Natural killer cell (primary cell): Measurements from ENCODE around the gene NCBP1. TPM values are rescaled to one million over a fixed set of nuclear protein-coding genes. Genes with fewer than 3 reads are reported as not detected.

Experiments used
- ATAC-seq, 3 donors: fragments of 150-1000 bp in 2 of 3; fragments of 200-7000 bp in 1 of 3; cut with Tn5 transposase; 1 replicate in 1 of 3; 2 replicates in 2 of 3; pipeline ENCODE4 v1.10.0; 2021; ENCODE audit warnings: mild to moderate bottlenecking in 2 of 3, moderate library complexity in 2 of 3
- DNase-seq, 2 donors: peaks; one replicate each; pipeline versions ENCODE4 v3.0.0 to v3.0.0-alpha.2; 2013 to 2021; ENCODE audit warnings: mixed read lengths in 1 of 2
- H3K27ac ChIP-seq: one replicate; pipeline ENCODE4 v1.5.1; 2013; ENCODE audit warnings: mild to moderate bottlenecking, low read length
- H3K27me3 ChIP-seq: one replicate; pipeline ENCODE4 v1.6.1; 2013; ENCODE audit warnings: low read length; ENCODE audit not compliant: control insufficient read depth, insufficient read depth
- H3K36me3 ChIP-seq: one replicate; pipeline ENCODE4 v1.6.1; 2013; ENCODE audit warnings: low read length; ENCODE audit not compliant: control insufficient read depth, insufficient read depth
- H3K4me1 ChIP-seq: one replicate; pipeline ENCODE4 v1.6.1; 2013; ENCODE audit warnings: low read length; ENCODE audit not compliant: control insufficient read depth, insufficient read depth
- H3K4me3 ChIP-seq: one replicate; pipeline ENCODE4 v1.5.1; 2013; ENCODE audit warnings: low read length
- H3K9me3 ChIP-seq: one replicate; pipeline ENCODE4 v1.6.1; 2013; ENCODE audit warnings: low read length; ENCODE audit not compliant: control insufficient read depth, insufficient read depth
- H3K27ac Mint-ChIP-seq, 2 donors: one replicate each; pipeline ENCODE4 v1.8.0; 2022; ENCODE audit warnings: mild to moderate bottlenecking in 2 of 2, mixed read lengths in 2 of 2, moderate library complexity in 1 of 2
- H3K27me3 Mint-ChIP-seq, 2 donors: one replicate each; pipeline ENCODE4 v1.8.0; 2022; ENCODE audit warnings: low read depth in 2 of 2, mixed read lengths in 2 of 2
- H3K36me3 Mint-ChIP-seq: one replicate; pipeline ENCODE4 v1.8.0; 2022; ENCODE audit warnings: mixed read lengths
- H3K4me1 Mint-ChIP-seq, 2 donors: one replicate each; pipeline ENCODE4 v1.8.0; 2022; ENCODE audit warnings: mixed read lengths in 2 of 2
- H3K4me3 Mint-ChIP-seq: one replicate; pipeline ENCODE4 v1.8.0; 2022; ENCODE audit warnings: mild to moderate bottlenecking, moderate library complexity, mixed read lengths
- H3K9me3 Mint-ChIP-seq, 2 donors: one replicate each; pipeline ENCODE4 v1.8.0; 2022; ENCODE audit warnings: mixed read lengths in 2 of 2
- CTCF ChIP-seq: fragments of 200-600 bp; IDR thresholded peaks from one replicate; pipeline ENCODE4 v1.8.0; 2022; ENCODE audit warnings: antibody characterized with exemption
- WGBS: methylation state at CpG from one replicate; pipeline ENCODE4 v1.1.7; 2013; ENCODE audit warnings: missing lambda C conversion rate; ENCODE audit not compliant: insufficient coverage; 5-methylcytosine and 5-hydroxymethylcytosine counted together
- intact Hi-C: fragments of 100-400 bp; cut with micrococcal nuclease; formaldehyde crosslinking; loops from one replicate; pipeline ENCODE4 v1.14.2; 2022
- total RNA-seq, 4 donors: library from RNA; stranded (reverse); fragments of 120-200 nt in 1 of 4; gene quantifications; one replicate each; pipeline versions ENCODE4 v1.2.3 to v1.2.4, GENCODE V29; 2013 to 2022

Gene NCBP1
- total RNA-seq, 3 donors from 2014 or later (not counting 1 experiment from before 2014, with no cell fraction given): 39.3 to 55.2 (median 51.2) TPM

GRCh38 chr9:97717866-97718265 is 84.2 kb downstream of the NCBP1 start:
- H3K27me3 ChIP-seq: no peaks in the 10 kb centered on the region
- H3K27ac ChIP-seq: no peak overlapping the region
- H3K36me3 ChIP-seq: no peaks in the 10 kb centered on the region
- Mint-ChIP-seq H3K4me1 (no peaks in the 10 kb centered on the region), H3K4me3 (no peak overlapping the region), H3K27me3 (peaks cover 12 to 17% of the 10 kb centered on the region in 2 donors), H3K27ac (no peak overlapping the region), H3K36me3 (no peaks in the 10 kb centered on the region), H3K9me3 (peaks cover 2% of the 10 kb centered on the region in 2 donors)
- DNase-seq: no peak
- 86% methylated on average over 3 of the region's 3 CpGs for WGBS
- ATAC-seq: no peak
- TF ChIP-seq CTCF: no peak
- no peaks in the 10 kb centered on the region for H3K9me3 ChIP-seq
- intact Hi-C loops: loop anchor here (10.0 kb wide), 1 partner anchor 317 kb away; no protein-coding TSS in a partner anchor
- no peaks in the 10 kb centered on the region for H3K4me1 ChIP-seq
- no peak overlapping the region for H3K4me3 ChIP-seq

- peaks cover 2% of the 10 kb centered on the region in 2 donors for H3K9me3 Mint-ChIP-seq
- H3K4me3 Mint-ChIP-seq: no peak overlapping the region
- WGBS: 87% methylated on average over 2 of the region's 2 CpGs
- DNase-seq (no peak), ATAC-seq (no peak)
- H3K36me3 Mint-ChIP-seq: no peaks in the 10 kb centered on the region
- Histone ChIP-seq H3K36me3 (no peaks in the 10 kb centered on the region), H3K9me3 (no peaks in the 10 kb centered on the region), H3K4me1 (no peaks in the 10 kb centered on the region), H3K27me3 (no peaks in the 10 kb centered on the region), H3K4me3 (no peak overlapping the region), H3K27ac (no peak overlapping the region)
- peaks cover 21 to 27% of the 10 kb centered on the region in 2 donors for H3K27me3 Mint-ChIP-seq
- intact Hi-C loops: no loop called here
- no peak for TF ChIP-seq CTCF
- no peaks in the 10 kb centered on the region for H3K4me1 Mint-ChIP-seq
- no peak overlapping the region for H3K27ac Mint-ChIP-seq
Measured at GRCh38 chr9:97721396-97721795, 87.8 kb downstream of the NCBP1 start.

- no peak overlapping the region for H3K4me3 ChIP-seq
- H3K4me1 ChIP-seq: no peaks in the 10 kb centered on the region
- Mint-ChIP-seq H3K4me1 (no peaks in the 10 kb centered on the region), H3K27ac (no peak overlapping the region), H3K4me3 (no peak overlapping the region), H3K27me3 (peaks cover 22 to 27% of the 10 kb centered on the region in 2 donors), H3K9me3 (peaks cover 2% of the 10 kb centered on the region in 2 donors), H3K36me3 (no peaks in the 10 kb centered on the region)
- TF ChIP-seq CTCF: no peak
- no peaks in the 10 kb centered on the region for H3K27me3 ChIP-seq
- DNase-seq (no peak), ATAC-seq (no peak)
- H3K9me3 ChIP-seq: no peaks in the 10 kb centered on the region
- intact Hi-C loops: no loop called here
- WGBS: 77% methylated on average over 2 of the region's 2 CpGs
- H3K36me3 ChIP-seq: no peaks in the 10 kb centered on the region
- H3K27ac ChIP-seq: no peak overlapping the region
Measured at GRCh38 chr9:97722331-97722730, 88.7 kb downstream of the NCBP1 start.

Other genes starting within 250 kb of the NCBP1 start
- 10 to 100 TPM in 2 of 3 donors, 1 to 10 TPM in 1; 9.8 to 16.4 (median 16.3) TPM for gene TDRD7, start 221.7 kb upstream of the NCBP1 start, total RNA-seq
- gene TMOD1, start 132.2 kb upstream of the NCBP1 start, total RNA-seq: 1 to 10 TPM; 1.9 to 3.2 (median 2.0) TPM
- 10 to 100 TPM; 16.2 to 25.7 (median 24.7) TPM for gene TSTD2, start 453 bp upstream of the NCBP1 start, total RNA-seq
- gene XPA, start 63.5 kb downstream of the NCBP1 start, total RNA-seq: 10 to 100 TPM; 21.7 to 28.4 (median 25.6) TPM
- not detected for gene FOXE1, start 219.4 kb downstream of the NCBP1 start, total RNA-seq